ENCODE measurements around the gene WWOX. TPM values are rescaled to one million over a fixed set of nuclear protein-coding genes. Genes with fewer than 3 reads are reported as not detected.

WWOX gene
- total RNA-seq, 6 experiments from 2014 or later, result 0.46 to 3.4 (median 1.3) TPM

- DNase-seq, result no peak
- Mint-ChIP-seq H3K4me3 (no peak overlapping the region), H3K27me3 (ENCODE audit: insufficient read depth) (peaks cover 2% of the 10 kb centered on the region; the same call in 1 of the 2 replicates), H3K4me1 (ENCODE audit: low read depth) (no peaks in the 10 kb centered on the region), H3K9me3 (peaks cover 73% of the 10 kb centered on the region), H3K27ac (no peak overlapping the region), H3K36me3 (ENCODE audit: low read depth) (peaks cover 5% of the 10 kb centered on the region; the same call in 1 of the 2 replicates)
- TF ChIP-seq CTCF (IDR thresholded peaks at IDR 0.05), result no peak
Observed at GRCh38 chr16:79188739-79189122, 1089.3 kb downstream of the WWOX start.

- peaks cover 76% of the 10 kb centered on the region for H3K9me3 Mint-ChIP-seq
- H3K4me1 Mint-ChIP-seq (ENCODE audit: low read depth), result no peaks in the 10 kb centered on the region
- H3K4me3 Mint-ChIP-seq, result no peak overlapping the region
- no peak overlapping the region for H3K27ac Mint-ChIP-seq
- no peak for TF ChIP-seq CTCF (IDR thresholded peaks at IDR 0.05)
- H3K27me3 Mint-ChIP-seq (ENCODE audit: insufficient read depth), result no peaks in the 10 kb centered on the region
- H3K36me3 Mint-ChIP-seq (ENCODE audit: low read depth), result peaks cover 5% of the 10 kb centered on the region; the same call in 1 of the 2 replicates
- DNase-seq, result no peak
Observed at GRCh38 chr16:79190542-79190941, 1091.1 kb downstream of the WWOX start.

GRCh38 chr16:79191933-79192332 is 1092.5 kb downstream of the WWOX start:
- no peak overlapping the region for H3K4me3 Mint-ChIP-seq

GRCh38 chr16:79192904-79193303 is 1093.5 kb downstream of the WWOX start:
- no peak for TF ChIP-seq CTCF (IDR thresholded peaks at IDR 0.05)
- Mint-ChIP-seq H3K36me3 (ENCODE audit: low read depth) (no peaks in the 10 kb centered on the region; the same call in 1 of the 2 replicates), H3K27me3 (ENCODE audit: insufficient read depth) (peaks cover 1% of the 10 kb centered on the region; the same call in 1 of the 2 replicates), H3K9me3 (peaks cover 80% of the 10 kb centered on the region), H3K4me3 (no peak overlapping the region), H3K4me1 (ENCODE audit: low read depth) (no peaks in the 10 kb centered on the region), H3K27ac (no peak overlapping the region)
- no peak for DNase-seq

More at GRCh38 chr16:79191933-79192332, 1092.5 kb downstream of the WWOX start:
- DNase-seq, result no peak
- no peak for TF ChIP-seq CTCF (IDR thresholded peaks at IDR 0.05)
- no peaks in the 10 kb centered on the region; the same call in 1 of the 2 replicates for H3K36me3 Mint-ChIP-seq (ENCODE audit: low read depth)
- peaks cover 1% of the 10 kb centered on the region; the same call in 1 of the 2 replicates for H3K27me3 Mint-ChIP-seq (ENCODE audit: insufficient read depth)
- H3K27ac Mint-ChIP-seq, result no peak overlapping the region
- H3K9me3 Mint-ChIP-seq, result peaks cover 74% of the 10 kb centered on the region
- H3K4me1 Mint-ChIP-seq (ENCODE audit: low read depth), result no peaks in the 10 kb centered on the region

- H3K4me3 Mint-ChIP-seq, result no peak overlapping the region
- no peak for DNase-seq
- no peaks in the 10 kb centered on the region for H3K4me1 Mint-ChIP-seq (ENCODE audit: low read depth)
- H3K27me3 Mint-ChIP-seq (ENCODE audit: insufficient read depth), result peaks cover 1% of the 10 kb centered on the region
- TF ChIP-seq CTCF (IDR thresholded peaks at IDR 0.05), result no peak
- no peak overlapping the region for H3K27ac Mint-ChIP-seq
- no peaks in the 10 kb centered on the region; the same call in 1 of the 2 replicates for H3K36me3 Mint-ChIP-seq (ENCODE audit: low read depth)
- H3K9me3 Mint-ChIP-seq, result peaks cover 83% of the 10 kb centered on the region
Observed at GRCh38 chr16:79194291-79194690, 1094.8 kb downstream of the WWOX start.

- Mint-ChIP-seq H3K27ac (no peak overlapping the region), H3K4me1 (ENCODE audit: low read depth) (no peaks in the 10 kb centered on the region), H3K27me3 (ENCODE audit: insufficient read depth) (peaks cover 1% of the 10 kb centered on the region), H3K36me3 (ENCODE audit: low read depth) (no peaks in the 10 kb centered on the region), H3K4me3 (no peak overlapping the region), H3K9me3 (peaks cover 89% of the 10 kb centered on the region)
- TF ChIP-seq CTCF (IDR thresholded peaks at IDR 0.05), result no peak
- no peak for DNase-seq
Observed at GRCh38 chr16:79195938-79196337, 1096.5 kb downstream of the WWOX start.
